ENCODE results near the gene RAPGEF5.

GRCh38 chr7:22194658-22195273 lies 162.2 kb downstream of the RAPGEF5 start:
- TF ChIP-seq EP300 (IDR thresholded peaks at IDR 0.05; ENCODE audit: borderline replicate concordance in 1 of 2, low read depth in 1 of 2, low read length in 1 of 2) (no peak), SIN3A (IDR thresholded peaks at IDR 0.05; ENCODE audit: borderline replicate concordance, low read depth, low read length) (no peak), YY1 (IDR thresholded peaks at IDR 0.05; ENCODE audit: low read depth) (no peak), TAF1 (IDR thresholded peaks at IDR 0.05; ENCODE audit: borderline replicate concordance, low read depth, low read length) (no peak), GABPA (IDR thresholded peaks at IDR 0.05; ENCODE audit: low read depth) (no peak), EZH2phosphoT487 (IDR thresholded peaks at IDR 0.05; ENCODE audit: borderline replicate concordance, low read depth) (no peak), REST (IDR thresholded peaks at IDR 0.05; ENCODE audit: low read depth, low read length) (no peak), MXI1 (IDR thresholded peaks at IDR 0.05; ENCODE audit: low read depth, low read length) (no peak), TCF12 (IDR thresholded peaks at IDR 0.05) (no peak), GATA2 (CRISPR knock-in tag; IDR thresholded peaks at IDR 0.05) (no peak), POLR2AphosphoS5 (IDR thresholded peaks at IDR 0.05; ENCODE audit: low read depth, low read length) (no peak), TEAD4 (IDR thresholded peaks at IDR 0.05; ENCODE audit: borderline replicate concordance, insufficient read depth) (no peak), RXRA (IDR thresholded peaks at IDR 0.05; ENCODE audit: borderline replicate concordance, low read depth) (no peak)
- TF ChIP-seq, protein P1, sequence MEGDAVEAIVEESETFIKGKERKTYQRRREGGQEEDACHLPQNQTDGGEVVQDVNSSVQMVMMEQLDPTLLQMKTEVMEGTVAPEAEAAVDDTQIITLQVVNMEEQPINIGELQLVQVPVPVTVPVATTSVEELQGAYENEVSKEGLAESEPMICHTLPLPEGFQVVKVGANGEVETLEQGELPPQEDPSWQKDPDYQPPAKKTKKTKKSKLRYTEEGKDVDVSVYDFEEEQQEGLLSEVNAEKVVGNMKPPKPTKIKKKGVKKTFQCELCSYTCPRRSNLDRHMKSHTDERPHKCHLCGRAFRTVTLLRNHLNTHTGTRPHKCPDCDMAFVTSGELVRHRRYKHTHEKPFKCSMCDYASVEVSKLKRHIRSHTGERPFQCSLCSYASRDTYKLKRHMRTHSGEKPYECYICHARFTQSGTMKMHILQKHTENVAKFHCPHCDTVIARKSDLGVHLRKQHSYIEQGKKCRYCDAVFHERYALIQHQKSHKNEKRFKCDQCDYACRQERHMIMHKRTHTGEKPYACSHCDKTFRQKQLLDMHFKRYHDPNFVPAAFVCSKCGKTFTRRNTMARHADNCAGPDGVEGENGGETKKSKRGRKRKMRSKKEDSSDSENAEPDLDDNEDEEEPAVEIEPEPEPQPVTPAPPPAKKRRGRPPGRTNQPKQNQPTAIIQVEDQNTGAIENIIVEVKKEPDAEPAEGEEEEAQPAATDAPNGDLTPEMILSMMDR (IDR thresholded peaks at IDR 0.05): no peak
